Activated CD4-positive, alpha-beta T cell treated with anti-CD3 and anti-CD28 coated beads, Interleukin-2, amount 10 ng/mL, durations not matched to agents 24 days and 14 days (primary cell): Measurements from ENCODE around the gene MESD. TPM values are rescaled to one million over a fixed set of nuclear protein-coding genes. Genes with fewer than 3 reads are reported as not detected.

Experiments used
- DNase-seq: peaks from one replicate; pipeline ENCODE4 v3.0.0; 2022
- H3K27ac Mint-ChIP-seq: one replicate; pipeline ENCODE4 v1.8.0; 2022; ENCODE audit warnings: mild to moderate bottlenecking, mixed read lengths
- H3K27me3 Mint-ChIP-seq: one replicate; pipeline ENCODE4 v1.8.0; 2022; ENCODE audit warnings: mixed read lengths
- H3K36me3 Mint-ChIP-seq: one replicate; pipeline ENCODE4 v1.8.0; 2022; ENCODE audit warnings: low read depth, mild to moderate bottlenecking, mixed read lengths
- H3K4me1 Mint-ChIP-seq: one replicate; pipeline ENCODE4 v1.8.0; 2021; ENCODE audit warnings: mixed read lengths
- H3K4me3 Mint-ChIP-seq: one replicate; pipeline ENCODE4 v1.8.0; 2022; ENCODE audit warnings: mild to moderate bottlenecking, moderate library complexity, mixed read lengths
- H3K9me3 Mint-ChIP-seq: one replicate; pipeline ENCODE4 v1.8.0; 2021; ENCODE audit warnings: mixed read lengths
- intact Hi-C: fragments of 100-400 bp; cut with micrococcal nuclease; formaldehyde crosslinking; loops from one replicate; pipeline ENCODE4 v1.15.1; 2023
- total RNA-seq: library from RNA; stranded (reverse); gene quantifications from 2 replicates; pipeline ENCODE4 v1.2.3, GENCODE V29; 2022

MESD gene
- total RNA-seq = 27.1 and 27.6 TPM in 2 replicates

- H3K27ac Mint-ChIP-seq = peak within 1 kb of the TSS; percentile 96
- no peaks in the 10 kb centered on the region for H3K27me3 Mint-ChIP-seq
- DNase-seq = peak; percentile 98
- no peaks in the 10 kb centered on the region for H3K9me3 Mint-ChIP-seq
- H3K4me3 Mint-ChIP-seq = peak within 1 kb of the TSS; percentile 98
- intact Hi-C loops = loop anchor here (1.0 to 10.0 kb wide), 2 partner anchors 11 to 1055 kb away; partner anchors contain the start of genes MEX3B and TLNRD1
- peaks cover 24% of the 10 kb centered on the region for H3K36me3 Mint-ChIP-seq
- peaks cover 50% of the 10 kb centered on the region for H3K4me1 Mint-ChIP-seq
Measured at GRCh38 chr15:80989518-80990478, at the start of gene MESD. Gene MESD, minus strand, starts transcription at chr15:80989819. Its CDS starts 28 bp downstream, at chr15:80989791.

GRCh38 chr15:81038975-81039607 lies 49.5 kb upstream of the MESD start:
- Mint-ChIP-seq H3K4me1 (peaks cover 10% of the 10 kb centered on the region), H3K27me3 (no peaks in the 10 kb centered on the region), H3K36me3 (no peaks in the 10 kb centered on the region), H3K4me3 (peak overlapping the region; percentile 6), H3K27ac (peak overlapping the region; percentile 57), H3K9me3 (peaks cover 6% of the 10 kb centered on the region)
- peak; percentile 60 for DNase-seq
- intact Hi-C loops = no loop called here

GRCh38 chr15:81037952-81038743 lies 48.5 kb upstream of the MESD start:
- H3K4me1 Mint-ChIP-seq = peaks cover 10% of the 10 kb centered on the region
- intact Hi-C loops = no loop called here
- no peaks in the 10 kb centered on the region for H3K36me3 Mint-ChIP-seq
- no peaks in the 10 kb centered on the region for H3K27me3 Mint-ChIP-seq
- H3K9me3 Mint-ChIP-seq = peaks cover 6% of the 10 kb centered on the region
- no peak overlapping the region for H3K4me3 Mint-ChIP-seq
- no peak overlapping the region for H3K27ac Mint-ChIP-seq
- DNase-seq = no peak

GRCh38 chr15:81033508-81033907 lies 43.9 kb upstream of the MESD start:
- peaks cover 14% of the 10 kb centered on the region for H3K4me1 Mint-ChIP-seq
- no peak for DNase-seq
- H3K27me3 Mint-ChIP-seq = no peaks in the 10 kb centered on the region
- no peak overlapping the region for H3K27ac Mint-ChIP-seq
- intact Hi-C loops = no loop called here
- H3K36me3 Mint-ChIP-seq = peaks cover 5% of the 10 kb centered on the region
- H3K9me3 Mint-ChIP-seq = peaks cover 22% of the 10 kb centered on the region
- no peak overlapping the region for H3K4me3 Mint-ChIP-seq

- H3K27ac Mint-ChIP-seq = no peak overlapping the region
- H3K27me3 Mint-ChIP-seq = no peaks in the 10 kb centered on the region
- H3K4me1 Mint-ChIP-seq = peaks cover 14% of the 10 kb centered on the region
- H3K36me3 Mint-ChIP-seq = peaks cover 5% of the 10 kb centered on the region
- H3K4me3 Mint-ChIP-seq = no peak overlapping the region
- intact Hi-C loops = no loop called here
- no peak for DNase-seq
- peaks cover 25% of the 10 kb centered on the region for H3K9me3 Mint-ChIP-seq
Measured at GRCh38 chr15:81032818-81033217, 43.2 kb upstream of the MESD start.

GRCh38 chr15:81032355-81032754 lies 42.7 kb upstream of the MESD start:
- Mint-ChIP-seq H3K4me3 (no peak overlapping the region), H3K4me1 (peaks cover 14% of the 10 kb centered on the region), H3K27me3 (no peaks in the 10 kb centered on the region), H3K9me3 (peaks cover 25% of the 10 kb centered on the region), H3K36me3 (peaks cover 5% of the 10 kb centered on the region), H3K27ac (peak overlapping the region; percentile 32)
- intact Hi-C loops = no loop called here
- DNase-seq = no peak

GRCh38 chr15:81031203-81031602 lies 41.6 kb upstream of the MESD start:
- H3K4me3 Mint-ChIP-seq = no peak overlapping the region
- no peak overlapping the region for H3K27ac Mint-ChIP-seq
- no peak for DNase-seq
- H3K27me3 Mint-ChIP-seq = no peaks in the 10 kb centered on the region
- intact Hi-C loops = no loop called here
- peaks cover 25% of the 10 kb centered on the region for H3K9me3 Mint-ChIP-seq
- peaks cover 12% of the 10 kb centered on the region for H3K4me1 Mint-ChIP-seq
- peaks cover 5% of the 10 kb centered on the region for H3K36me3 Mint-ChIP-seq

GRCh38 chr15:81030301-81030750 lies 40.7 kb upstream of the MESD start:
- Mint-ChIP-seq H3K36me3 (peaks cover 5% of the 10 kb centered on the region), H3K27ac (no peak overlapping the region), H3K4me1 (peaks cover 17% of the 10 kb centered on the region), H3K9me3 (peaks cover 25% of the 10 kb centered on the region), H3K4me3 (no peak overlapping the region), H3K27me3 (no peaks in the 10 kb centered on the region)
- DNase-seq = no peak
- intact Hi-C loops = no loop called here

- intact Hi-C loops = no loop called here
- no peak for DNase-seq
- Mint-ChIP-seq H3K4me1 (peaks cover 22% of the 10 kb centered on the region), H3K36me3 (peaks cover 5% of the 10 kb centered on the region), H3K9me3 (peaks cover 25% of the 10 kb centered on the region), H3K4me3 (no peak overlapping the region), H3K27ac (no peak overlapping the region), H3K27me3 (no peaks in the 10 kb centered on the region)
Measured at GRCh38 chr15:81029414-81030300, 40.0 kb upstream of the MESD start.

GRCh38 chr15:81026836-81027599 lies 37.4 kb upstream of the MESD start:
- Mint-ChIP-seq H3K4me3 (no peak overlapping the region), H3K27ac (no peak overlapping the region), H3K27me3 (no peaks in the 10 kb centered on the region), H3K4me1 (peaks cover 34% of the 10 kb centered on the region), H3K9me3 (peaks cover 25% of the 10 kb centered on the region), H3K36me3 (peaks cover 5% of the 10 kb centered on the region)
- DNase-seq = no peak
- intact Hi-C loops = no loop called here

GRCh38 chr15:81025721-81026370 lies 36.2 kb upstream of the MESD start:
- Mint-ChIP-seq H3K27ac (no peak overlapping the region), H3K4me3 (no peak overlapping the region), H3K4me1 (peaks cover 34% of the 10 kb centered on the region), H3K27me3 (no peaks in the 10 kb centered on the region), H3K9me3 (peaks cover 22% of the 10 kb centered on the region), H3K36me3 (peaks cover 5% of the 10 kb centered on the region)
- DNase-seq = no peak
- intact Hi-C loops = no loop called here

- peak overlapping the region; percentile 12 for H3K27ac Mint-ChIP-seq
- no peak for DNase-seq
- no peak overlapping the region for H3K4me3 Mint-ChIP-seq
- H3K4me1 Mint-ChIP-seq = peaks cover 30% of the 10 kb centered on the region
- no peaks in the 10 kb centered on the region for H3K27me3 Mint-ChIP-seq
- intact Hi-C loops = no loop called here
- H3K9me3 Mint-ChIP-seq = peaks cover 17% of the 10 kb centered on the region
- H3K36me3 Mint-ChIP-seq = peaks cover 4% of the 10 kb centered on the region
Measured at GRCh38 chr15:81024936-81025335, 35.3 kb upstream of the MESD start.
